ENCODE measurements around the gene BCR. TPM values are rescaled to one million over a fixed set of nuclear protein-coding genes. Genes with fewer than 3 reads are reported as not detected.

Gene BCR
- total and polyA plus RNA-seq, 7 donors = 2.7 to 7.7 (median 6.5) TPM

DNA sequence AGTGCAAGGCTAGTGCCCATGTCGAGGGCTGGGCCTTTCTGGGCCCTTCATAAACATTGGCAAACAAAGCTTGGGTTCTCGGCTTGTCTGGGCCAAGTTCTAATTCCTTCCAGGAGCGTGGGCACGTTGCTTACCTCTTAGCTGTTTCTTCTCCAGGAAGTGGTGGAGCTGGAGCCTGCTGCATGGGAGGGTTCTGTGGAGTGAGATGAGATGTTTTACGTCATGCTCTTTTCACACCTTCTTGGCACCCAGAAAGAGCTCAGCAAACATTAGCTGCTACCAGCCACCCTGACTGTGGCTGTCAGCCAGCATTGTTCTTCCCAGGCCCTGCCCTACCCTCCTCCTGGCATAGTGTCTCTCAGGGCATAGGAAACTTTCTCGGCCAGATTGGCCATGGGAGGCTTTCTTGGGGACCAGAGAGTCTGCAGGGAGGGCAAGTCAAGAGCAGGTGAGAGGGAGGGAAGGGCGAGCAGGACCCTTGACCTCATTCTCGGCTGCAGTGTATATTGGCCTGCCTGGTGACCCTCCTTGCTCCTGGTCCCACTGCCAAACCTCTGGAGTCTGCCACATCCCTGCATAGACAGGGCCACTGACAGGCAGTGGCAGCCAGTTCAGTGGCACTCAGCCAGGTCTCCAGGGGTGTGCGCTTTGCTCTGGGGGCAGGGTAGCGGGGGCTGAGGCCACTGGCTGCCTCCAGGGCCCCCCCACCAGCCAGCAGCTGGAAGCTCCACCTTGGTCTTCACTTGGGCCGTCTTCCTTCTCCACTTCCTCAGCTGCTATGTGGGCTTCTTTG is 98.8 kb downstream of the BCR start:
- no peak for DNase-seq
- H3K4me1 ChIP-seq = no peaks in the 10 kb centered on the region
- 53 to 63% (median 57%) methylated on average over 11 of the region's 11 CpGs for WGBS, 3 donors
- no peaks in the 10 kb centered on the region for H3K27me3 ChIP-seq (ENCODE audit: insufficient read depth in 3 of 3, low read length in 2 of 3)
- TF ChIP-seq, protein P1, sequence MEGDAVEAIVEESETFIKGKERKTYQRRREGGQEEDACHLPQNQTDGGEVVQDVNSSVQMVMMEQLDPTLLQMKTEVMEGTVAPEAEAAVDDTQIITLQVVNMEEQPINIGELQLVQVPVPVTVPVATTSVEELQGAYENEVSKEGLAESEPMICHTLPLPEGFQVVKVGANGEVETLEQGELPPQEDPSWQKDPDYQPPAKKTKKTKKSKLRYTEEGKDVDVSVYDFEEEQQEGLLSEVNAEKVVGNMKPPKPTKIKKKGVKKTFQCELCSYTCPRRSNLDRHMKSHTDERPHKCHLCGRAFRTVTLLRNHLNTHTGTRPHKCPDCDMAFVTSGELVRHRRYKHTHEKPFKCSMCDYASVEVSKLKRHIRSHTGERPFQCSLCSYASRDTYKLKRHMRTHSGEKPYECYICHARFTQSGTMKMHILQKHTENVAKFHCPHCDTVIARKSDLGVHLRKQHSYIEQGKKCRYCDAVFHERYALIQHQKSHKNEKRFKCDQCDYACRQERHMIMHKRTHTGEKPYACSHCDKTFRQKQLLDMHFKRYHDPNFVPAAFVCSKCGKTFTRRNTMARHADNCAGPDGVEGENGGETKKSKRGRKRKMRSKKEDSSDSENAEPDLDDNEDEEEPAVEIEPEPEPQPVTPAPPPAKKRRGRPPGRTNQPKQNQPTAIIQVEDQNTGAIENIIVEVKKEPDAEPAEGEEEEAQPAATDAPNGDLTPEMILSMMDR (IDR thresholded peaks at IDR 0.05) = no peak
- no peak overlapping the region for H3K4me3 ChIP-seq
- intact Hi-C loops (cut with DNase I) = no loop called here
- H3K27ac ChIP-seq = no peak overlapping the region
- H3K9me3 ChIP-seq = no peaks in the 10 kb centered on the region
- ATAC-seq = no peak
- peaks cover 0 to 9% of the 10 kb centered on the region in 2 donors for H3K36me3 ChIP-seq (ENCODE audit: insufficient read depth in 1 of 2, low read depth in 1 of 2)

DNA sequence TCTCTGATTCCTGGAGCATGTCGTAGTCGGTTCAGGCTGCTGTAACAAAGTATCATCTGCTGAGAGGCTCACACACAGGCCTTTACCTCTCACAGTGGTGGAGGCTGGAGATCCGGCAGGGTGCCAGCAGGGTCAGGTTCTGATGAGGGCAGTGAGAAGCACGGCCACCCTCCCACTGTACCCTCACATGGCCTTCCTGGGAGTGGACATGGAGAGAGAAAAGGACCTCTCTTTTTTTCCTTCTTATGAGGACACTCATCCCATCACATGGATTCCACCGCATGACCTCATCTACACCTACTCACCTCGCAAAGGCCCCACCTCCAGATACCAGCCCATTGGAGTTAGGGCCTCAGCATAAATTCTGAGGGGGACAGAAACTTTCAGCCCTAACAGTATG is 99.5 kb downstream of the BCR start:
- no peak for DNase-seq
- no peaks in the 10 kb centered on the region for H3K9me3 ChIP-seq
- no peaks in the 10 kb centered on the region for H3K4me1 ChIP-seq
- no peaks in the 10 kb centered on the region for H3K27me3 ChIP-seq (ENCODE audit: insufficient read depth in 3 of 3, low read length in 2 of 3)
- no peak overlapping the region for H3K4me3 ChIP-seq
- H3K27ac ChIP-seq = no peak overlapping the region
- no peak for ATAC-seq
- WGBS, 3 donors = 76 to 92% (median 79%) methylated on average over 6 of the region's 6 CpGs
- intact Hi-C loops (cut with DNase I) = loop anchor here in 1 of 2 donors (5.0 kb wide), 1 partner anchor 322 kb away; no protein-coding TSS in a partner anchor
- peaks cover 0 to 5% of the 10 kb centered on the region in 2 donors for H3K36me3 ChIP-seq (ENCODE audit: insufficient read depth in 1 of 2, low read depth in 1 of 2)
- TF ChIP-seq, protein P1 (IDR thresholded peaks at IDR 0.05) = no peak

DNA sequence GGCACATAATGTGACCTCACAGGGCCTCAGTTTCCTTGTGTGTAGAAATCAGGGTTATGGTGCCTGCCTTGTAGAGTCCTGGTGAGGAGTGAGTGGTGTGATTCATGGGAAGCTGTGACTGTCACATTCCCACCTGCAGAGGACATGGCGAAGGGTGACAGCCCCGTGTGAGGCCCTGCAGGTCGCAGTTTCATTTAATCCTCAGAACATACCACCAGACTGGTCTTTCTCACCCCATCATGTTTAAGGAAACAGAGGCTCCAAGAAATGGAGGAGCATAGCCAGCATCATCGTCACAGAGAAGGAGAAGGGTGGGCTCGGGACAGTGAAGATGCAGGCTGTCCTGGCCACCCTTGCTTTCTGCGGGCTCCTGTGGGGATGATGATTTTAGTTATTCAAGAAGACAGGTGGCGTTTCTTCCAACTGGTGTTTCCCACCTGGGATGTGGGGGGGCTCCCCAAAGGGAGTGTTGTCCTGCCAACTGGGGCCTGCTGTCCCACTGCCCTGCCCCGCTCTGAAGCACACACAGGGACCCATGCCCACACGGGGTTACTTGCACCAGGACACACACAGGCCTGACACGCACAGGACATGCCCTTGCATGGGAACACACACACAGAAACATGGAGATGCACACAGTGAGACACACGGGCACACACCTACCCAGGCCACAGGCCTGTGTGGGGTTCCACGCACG is 100.2 kb downstream of the BCR start:
- H3K27ac ChIP-seq = no peak overlapping the region

DNA sequence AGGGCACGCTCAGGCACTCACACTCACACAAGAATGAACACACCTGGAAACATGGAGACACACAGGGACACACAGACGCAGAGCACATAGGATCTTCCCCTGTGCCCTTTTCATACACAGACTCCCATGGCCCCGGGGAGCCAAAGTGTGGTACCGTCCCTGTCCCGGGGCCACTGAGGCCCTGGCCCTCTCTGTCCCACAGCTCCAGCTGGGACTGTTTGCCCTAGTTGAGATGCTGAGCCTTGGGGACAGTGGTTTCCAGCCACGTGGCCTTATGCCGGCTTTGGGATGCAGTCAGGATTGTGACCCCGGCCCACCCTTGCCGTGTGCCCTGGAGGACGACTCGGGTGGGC is 100.7 kb downstream of the BCR start:
- ATAC-seq = no peak
- intact Hi-C loops (cut with DNase I) = loop anchor here (1.0 to 5.0 kb wide), 2 partner anchors 103 to 324 kb away; no protein-coding TSS in a partner anchor
- no peak overlapping the region for H3K4me3 ChIP-seq
- no peak for DNase-seq
- H3K36me3 ChIP-seq (ENCODE audit: insufficient read depth in 1 of 2, low read depth in 1 of 2) = no peaks in the 10 kb centered on the region
- no peak overlapping the region for H3K27ac ChIP-seq
- H3K9me3 ChIP-seq = no peaks in the 10 kb centered on the region
- 93 to 95% (median 95%) methylated on average over 11 of the region's 11 CpGs for WGBS, 3 donors
- TF ChIP-seq, protein P1 (IDR thresholded peaks at IDR 0.05) = no peak
- H3K4me1 ChIP-seq = no peaks in the 10 kb centered on the region
- H3K27me3 ChIP-seq (ENCODE audit: insufficient read depth in 3 of 3, low read length in 2 of 3) = no peaks in the 10 kb centered on the region

More for the DNA sequence above, 100.2 kb downstream of the BCR start:
- no peak for DNase-seq
- ATAC-seq = no peak
- 92 to 96% (median 94%) methylated on average over 13 of the region's 13 CpGs for WGBS, 3 donors
- TF ChIP-seq, protein P1 (IDR thresholded peaks at IDR 0.05) = no peak
- Histone ChIP-seq H3K4me3 (no peak overlapping the region), H3K9me3 (no peaks in the 10 kb centered on the region), H3K4me1 (no peaks in the 10 kb centered on the region), H3K36me3 (ENCODE audit: insufficient read depth in 1 of 2, low read depth in 1 of 2) (peaks cover 0 to 3% of the 10 kb centered on the region in 2 donors), H3K27me3 (ENCODE audit: insufficient read depth in 3 of 3, low read length in 2 of 3) (no peaks in the 10 kb centered on the region)
- intact Hi-C loops (cut with DNase I) = loop anchor here (1.0 to 5.0 kb wide), 2 partner anchors 102 to 323 kb away; no protein-coding TSS in a partner anchor
